Renal cortical epithelial cell (primary cell): ENCODE data around the gene BZW1. TPM values are rescaled to one million over a fixed set of nuclear protein-coding genes. Genes with fewer than 3 reads are reported as not detected.

Experiments used
- total RNA-seq: library from RNA; depleted of rRNA; stranded (reverse); fragments of >200 nt; gene quantifications from 2 replicates; pipeline ENCODE4 v1.2.3, GENCODE V29; 2014

Gene BZW1
- total RNA-seq, 1 donor from 2014 or later, result 398 TPM

Other genes starting within 250 kb of the BZW1 start
- gene AOX1, start 225.9 kb upstream of the BZW1 start, total RNA-seq, result 8.0 and 60.4 TPM in 2 replicates
- 32.1 and 84.2 TPM in 2 replicates for gene CLK1, start 52.7 kb downstream of the BZW1 start, total RNA-seq
- gene PPIL3, start 77.2 kb downstream of the BZW1 start, total RNA-seq, result 38.8 and 40.1 TPM in 2 replicates
- 21.7 and 37.3 TPM in 2 replicates for gene NIF3L1, start 77.5 kb downstream of the BZW1 start, total RNA-seq
- 18.6 and 20.7 TPM in 2 replicates for gene ORC2, start 151.8 kb downstream of the BZW1 start, total RNA-seq